ENCODE results near the gene RAB40B.
A peak's percentile ranks its signal among the peaks of the same experiment; 100 is the strongest.

Gene RAB40B

GRCh38 chr17:82639628-82640027 is 58.9 kb downstream of the RAB40B start:
- Mint-ChIP-seq H3K9me3 (peaks cover 4% of the 10 kb centered on the region), H3K4me1 (peaks cover 51% of the 10 kb centered on the region), H3K4me3 (no peak overlapping the region), H3K36me3 (peaks cover 62% of the 10 kb centered on the region), H3K27me3 (no peaks in the 10 kb centered on the region), H3K27ac (no peak overlapping the region)
- no peak for ATAC-seq

GRCh38 chr17:82638183-82638773 is 60.2 kb downstream of the RAB40B start:
- ATAC-seq = no peak
- no peak overlapping the region for H3K27ac Mint-ChIP-seq
- peaks cover 52% of the 10 kb centered on the region for H3K4me1 Mint-ChIP-seq
- H3K9me3 Mint-ChIP-seq = peaks cover 4% of the 10 kb centered on the region
- H3K27me3 Mint-ChIP-seq = no peaks in the 10 kb centered on the region
- no peak overlapping the region for H3K4me3 Mint-ChIP-seq
- H3K36me3 Mint-ChIP-seq = peaks cover 61% of the 10 kb centered on the region

GRCh38 chr17:82636626-82637598 is 61.6 kb downstream of the RAB40B start:
- peaks cover 60% of the 10 kb centered on the region for H3K36me3 Mint-ChIP-seq
- no peak overlapping the region for H3K27ac Mint-ChIP-seq
- no peaks in the 10 kb centered on the region for H3K27me3 Mint-ChIP-seq
- H3K9me3 Mint-ChIP-seq = peaks cover 4% of the 10 kb centered on the region
- no peak overlapping the region for H3K4me3 Mint-ChIP-seq
- no peak for ATAC-seq
- peaks cover 58% of the 10 kb centered on the region for H3K4me1 Mint-ChIP-seq

GRCh38 chr17:82633343-82633742 is 65.2 kb downstream of the RAB40B start:
- no peaks in the 10 kb centered on the region for H3K27me3 Mint-ChIP-seq
- peaks cover 4% of the 10 kb centered on the region for H3K9me3 Mint-ChIP-seq
- H3K4me1 Mint-ChIP-seq = peaks cover 37% of the 10 kb centered on the region
- peak overlapping the region; percentile 27 for H3K27ac Mint-ChIP-seq
- ATAC-seq = no peak
- H3K36me3 Mint-ChIP-seq = peaks cover 55% of the 10 kb centered on the region
- H3K4me3 Mint-ChIP-seq = no peak overlapping the region

- H3K27ac Mint-ChIP-seq = peak overlapping the region; percentile 27
- H3K9me3 Mint-ChIP-seq = peaks cover 4% of the 10 kb centered on the region
- peaks cover 31% of the 10 kb centered on the region for H3K4me1 Mint-ChIP-seq
- H3K27me3 Mint-ChIP-seq = no peaks in the 10 kb centered on the region
- peaks cover 55% of the 10 kb centered on the region for H3K36me3 Mint-ChIP-seq
- ATAC-seq = peak; percentile 57
- H3K4me3 Mint-ChIP-seq = no peak overlapping the region
Observed at GRCh38 chr17:82632451-82632850, 66.0 kb downstream of the RAB40B start.

- H3K27me3 Mint-ChIP-seq = no peaks in the 10 kb centered on the region
- H3K27ac Mint-ChIP-seq = no peak overlapping the region
- ATAC-seq = no peak
- H3K36me3 Mint-ChIP-seq = peaks cover 55% of the 10 kb centered on the region
- H3K4me3 Mint-ChIP-seq = no peak overlapping the region
- peaks cover 23% of the 10 kb centered on the region for H3K4me1 Mint-ChIP-seq
- peaks cover under 1% of the 10 kb centered on the region for H3K9me3 Mint-ChIP-seq
Observed at GRCh38 chr17:82631544-82631943, 67.0 kb downstream of the RAB40B start.

GRCh38 chr17:82630212-82630611 is 68.3 kb downstream of the RAB40B start:
- ATAC-seq = no peak
- no peak overlapping the region for H3K27ac Mint-ChIP-seq
- peaks cover 55% of the 10 kb centered on the region for H3K36me3 Mint-ChIP-seq
- no peak overlapping the region for H3K4me3 Mint-ChIP-seq
- H3K27me3 Mint-ChIP-seq = no peaks in the 10 kb centered on the region
- peaks cover 19% of the 10 kb centered on the region for H3K4me1 Mint-ChIP-seq
- H3K9me3 Mint-ChIP-seq = no peaks in the 10 kb centered on the region

- H3K27ac Mint-ChIP-seq = no peak overlapping the region
- H3K36me3 Mint-ChIP-seq = peaks cover 58% of the 10 kb centered on the region
Observed at GRCh38 chr17:82629748-82630147, 68.8 kb downstream of the RAB40B start.

GRCh38 chr17:82627405-82627804 is 71.1 kb downstream of the RAB40B start:
- Mint-ChIP-seq H3K36me3 (peaks cover 52% of the 10 kb centered on the region), H3K27ac (no peak overlapping the region)

More at GRCh38 chr17:82629748-82630147, 68.8 kb downstream of the RAB40B start:
- Mint-ChIP-seq H3K27me3 (no peaks in the 10 kb centered on the region), H3K9me3 (no peaks in the 10 kb centered on the region), H3K4me1 (peaks cover 15% of the 10 kb centered on the region), H3K4me3 (no peak overlapping the region)
- ATAC-seq = no peak

GRCh38 chr17:82623707-82624106 is 74.8 kb downstream of the RAB40B start:
- Mint-ChIP-seq H3K36me3 (peaks cover 62% of the 10 kb centered on the region), H3K27me3 (no peaks in the 10 kb centered on the region), H3K27ac (no peak overlapping the region), H3K4me3 (no peak overlapping the region), H3K9me3 (no peaks in the 10 kb centered on the region), H3K4me1 (no peaks in the 10 kb centered on the region)
- ATAC-seq = no peak

More at GRCh38 chr17:82627405-82627804, 71.1 kb downstream of the RAB40B start:
- no peaks in the 10 kb centered on the region for H3K9me3 Mint-ChIP-seq
- H3K4me3 Mint-ChIP-seq = no peak overlapping the region
- H3K4me1 Mint-ChIP-seq = no peaks in the 10 kb centered on the region
- ATAC-seq = no peak
- H3K27me3 Mint-ChIP-seq = no peaks in the 10 kb centered on the region

- Mint-ChIP-seq H3K36me3 (peaks cover 64% of the 10 kb centered on the region), H3K4me3 (no peak overlapping the region), H3K9me3 (no peaks in the 10 kb centered on the region), H3K27ac (no peak overlapping the region), H3K4me1 (no peaks in the 10 kb centered on the region), H3K27me3 (no peaks in the 10 kb centered on the region)
- no peak for ATAC-seq
Observed at GRCh38 chr17:82619641-82620040, 78.9 kb downstream of the RAB40B start.

- H3K36me3 Mint-ChIP-seq = peaks cover 66% of the 10 kb centered on the region
- no peaks in the 10 kb centered on the region for H3K4me1 Mint-ChIP-seq
- no peak overlapping the region for H3K4me3 Mint-ChIP-seq
- H3K27ac Mint-ChIP-seq = no peak overlapping the region
- no peaks in the 10 kb centered on the region for H3K27me3 Mint-ChIP-seq
- ATAC-seq = no peak
- H3K9me3 Mint-ChIP-seq = no peaks in the 10 kb centered on the region
Observed at GRCh38 chr17:82619211-82619610, 79.3 kb downstream of the RAB40B start.

- no peak for ATAC-seq
- no peak overlapping the region for H3K4me3 Mint-ChIP-seq
- H3K27me3 Mint-ChIP-seq = no peaks in the 10 kb centered on the region
- no peak overlapping the region for H3K27ac Mint-ChIP-seq
- H3K36me3 Mint-ChIP-seq = peaks cover 79% of the 10 kb centered on the region
- H3K4me1 Mint-ChIP-seq = no peaks in the 10 kb centered on the region
- no peaks in the 10 kb centered on the region for H3K9me3 Mint-ChIP-seq
Observed at GRCh38 chr17:82616021-82616711, 82.3 kb downstream of the RAB40B start.

GRCh38 chr17:82615084-82616020 is 83.1 kb downstream of the RAB40B start:
- no peaks in the 10 kb centered on the region for H3K4me1 Mint-ChIP-seq
- no peak for ATAC-seq

More at GRCh38 chr17:82615084-82616020, 83.1 kb downstream of the RAB40B start:
- H3K27ac Mint-ChIP-seq = no peak overlapping the region
- no peak overlapping the region for H3K4me3 Mint-ChIP-seq
- no peaks in the 10 kb centered on the region for H3K9me3 Mint-ChIP-seq
- H3K36me3 Mint-ChIP-seq = peaks cover 76% of the 10 kb centered on the region
- no peaks in the 10 kb centered on the region for H3K27me3 Mint-ChIP-seq
